HG02943 (cell line): Measurements from ENCODE around the gene SERGEF.

ENCODE experiments used
- ATAC-seq: cut with Tn5 transposase; IDR thresholded peaks from one replicate; pipeline ENCODE4 v1.9.1; 2021; ENCODE audit warnings: mild to moderate bottlenecking, low read depth, moderate library complexity; ENCODE audit not compliant: unreplicated experiment

Gene SERGEF

GRCh38 chr11:17822401-17822781, 190.5 kb downstream of the SERGEF start:
- ATAC-seq, result no peak

GRCh38 chr11:17821648-17822400, 191.0 kb downstream of the SERGEF start:
- no peak for ATAC-seq

- no peak for ATAC-seq
These were observed 196.5 kb downstream of the SERGEF start for GRCh38 chr11:17816232-17816931.

- no peak for ATAC-seq
These were observed 198.3 kb downstream of the SERGEF start for GRCh38 chr11:17814546-17814945.

- ATAC-seq, result no peak
These were observed 199.3 kb downstream of the SERGEF start for GRCh38 chr11:17813391-17814059.

- no peak for ATAC-seq
These were observed 200.0 kb downstream of the SERGEF start for GRCh38 chr11:17812865-17813187.

GRCh38 chr11:17812091-17812864, 200.6 kb downstream of the SERGEF start:
- ATAC-seq, result no peak

GRCh38 chr11:17811352-17811751, 201.5 kb downstream of the SERGEF start:
- ATAC-seq, result no peak

- ATAC-seq, result no peak
These were observed 202.1 kb downstream of the SERGEF start for GRCh38 chr11:17810746-17811145.

GRCh38 chr11:17810041-17810440, 202.8 kb downstream of the SERGEF start:
- ATAC-seq, result no peak

GRCh38 chr11:17807034-17807433, 205.8 kb downstream of the SERGEF start:
- no peak for ATAC-seq

- no peak for ATAC-seq
These were observed 207.0 kb downstream of the SERGEF start for GRCh38 chr11:17805873-17806272.

GRCh38 chr11:17805043-17805442, 207.8 kb downstream of the SERGEF start:
- no peak for ATAC-seq

- ATAC-seq, result no peak
These were observed 209.0 kb downstream of the SERGEF start for GRCh38 chr11:17803754-17804334.

GRCh38 chr11:17802491-17802890, 210.4 kb downstream of the SERGEF start:
- no peak for ATAC-seq

GRCh38 chr11:17801166-17801565, 211.7 kb downstream of the SERGEF start:
- ATAC-seq, result no peak

GRCh38 chr11:17799147-17799546, 213.7 kb downstream of the SERGEF start:
- no peak for ATAC-seq

- ATAC-seq, result no peak
These were observed 214.1 kb downstream of the SERGEF start for GRCh38 chr11:17798716-17799115.

- ATAC-seq, result no peak
These were observed 214.6 kb downstream of the SERGEF start for GRCh38 chr11:17798253-17798652.

GRCh38 chr11:17796154-17796553, 216.7 kb downstream of the SERGEF start:
- no peak for ATAC-seq

- ATAC-seq, result no peak
These were observed 217.9 kb downstream of the SERGEF start for GRCh38 chr11:17794981-17795380.
